Astrocyte of the spinal cord (primary cell): ENCODE results near the gene FEM1A.
"Not testable (repeated sequence)": the region's sequence is repeated elsewhere in the genome, so short reads cannot be mapped to it uniquely, and the experiment has no call there.

Source experiments
- DNase-seq: peaks from one replicate; pipeline ENCODE4 v3.0.0; 2011; ENCODE audit warnings: low read depth, low spot score
- H3K4me3 ChIP-seq: 2 replicates; pipeline ENCODE4 v1.5.1; 2011; ENCODE audit warnings: low read depth, mild to moderate bottlenecking, low read length, moderate library complexity
- CTCF ChIP-seq: IDR thresholded peaks from 2 replicates; pipeline ENCODE4 v1.5.1; 2012; ENCODE audit warnings: low read depth, mild to moderate bottlenecking, low read length, inconsistent platforms
- in situ Hi-C: cut with HindIII; loops from 2 replicates; pipeline ENCODE4 v1.10.0; 2017; ENCODE audit warnings: low sequenced_read_pairs

The FEM1A gene

GRCh38 chr19:4792866-4793195 is 1.3 kb downstream of the FEM1A start:
- H3K4me3 ChIP-seq, in situ Hi-C loops, DNase-seq: not testable (repeated sequence)

- in situ Hi-C loops, DNase-seq, H3K4me3 ChIP-seq: not testable (repeated sequence)
These were observed 1.7 kb downstream of the FEM1A start for GRCh38 chr19:4793278-4793677.

- in situ Hi-C loops, result no loop called here
- TF ChIP-seq CTCF, result no peak
- no peak overlapping the region for H3K4me3 ChIP-seq
- DNase-seq, result no peak
These were observed 3.4 kb downstream of the FEM1A start for GRCh38 chr19:4794971-4795370.

GRCh38 chr19:4795400-4795799 is 3.9 kb downstream of the FEM1A start:
- DNase-seq, result no peak
- H3K4me3 ChIP-seq, result no peak overlapping the region
- no peak for TF ChIP-seq CTCF

GRCh38 chr19:4800591-4801081 is 9.1 kb downstream of the FEM1A start:
- in situ Hi-C loops, result no loop called here
- no peak for TF ChIP-seq CTCF
- DNase-seq, result no peak
- H3K4me3 ChIP-seq, result no peak overlapping the region

More at GRCh38 chr19:4795400-4795799, 3.9 kb downstream of the FEM1A start:
- in situ Hi-C loops, result no loop called here

- DNase-seq, result no peak
- H3K4me3 ChIP-seq, result no peak overlapping the region
- in situ Hi-C loops, result no loop called here
- TF ChIP-seq CTCF, result no peak
These were observed 9.6 kb downstream of the FEM1A start for GRCh38 chr19:4801085-4801619.

GRCh38 chr19:4802711-4803110 is 11.2 kb downstream of the FEM1A start:
- in situ Hi-C loops, result no loop called here
- H3K4me3 ChIP-seq, result no peak overlapping the region
- DNase-seq, result no peak
- TF ChIP-seq CTCF, result no peak
